Calu3 (cell line): ENCODE results near the gene MTR. TPM values are rescaled to one million over a fixed set of nuclear protein-coding genes. Genes with fewer than 3 reads are reported as not detected.

Source experiments
- BruUV-seq: library from RNA; stranded (reverse); fragments of 400-500 nt; replicated peaks from 2 replicates; lab custom pipeline; 2021; lab: Mats Ljungman, UMichigan
- CTCF ChIA-PET: fragments of 300-600 bp; sonication (Branson Sonifier 250); formaldehyde crosslinking; loops from one replicate; lab custom pipeline; 2022; ENCODE audit warnings: antibody characterized with exemption; lab: Charles Lee
- DNase-seq: peaks from one replicate; pipeline ENCODE4 v3.0.0; 2022
- H3K27ac Mint-ChIP-seq: one replicate; pipeline ENCODE4 v1.8.0; 2022; ENCODE audit warnings: mixed read lengths; ENCODE audit not compliant: unreplicated experiment
- H3K27me3 Mint-ChIP-seq: one replicate; pipeline ENCODE4 v1.8.0; 2022; ENCODE audit warnings: mixed read lengths; ENCODE audit not compliant: unreplicated experiment
- H3K36me3 Mint-ChIP-seq: one replicate; pipeline ENCODE4 v1.8.0; 2022; ENCODE audit warnings: mild to moderate bottlenecking, moderate library complexity, mixed read lengths; ENCODE audit not compliant: insufficient read depth, unreplicated experiment
- H3K4me1 Mint-ChIP-seq: one replicate; pipeline ENCODE4 v1.8.0; 2022; ENCODE audit warnings: mild to moderate bottlenecking, low read depth, mixed read lengths; ENCODE audit not compliant: unreplicated experiment
- H3K4me3 Mint-ChIP-seq: one replicate; pipeline ENCODE4 v1.8.0; 2022; ENCODE audit warnings: mild to moderate bottlenecking, low read depth, moderate library complexity, mixed read lengths; ENCODE audit not compliant: unreplicated experiment
- H3K9me3 Mint-ChIP-seq: one replicate; pipeline ENCODE4 v1.8.0; 2022; ENCODE audit warnings: low read depth, mixed read lengths; ENCODE audit not compliant: unreplicated experiment
- intact Hi-C: fragments of 100-400 bp; cut with micrococcal nuclease; formaldehyde crosslinking; loops from one replicate; pipeline ENCODE4 v1.10.0; 2022; ENCODE audit not compliant: unreplicated experiment
- total RNA-seq: library from RNA; stranded (reverse); gene quantifications from 2 replicates; pipeline ENCODE4 v1.2.3, GENCODE V29; 2022
- TF ChIP-seq, protein P1 (sequence below): fragments of 200-600 bp; IDR thresholded peaks from one replicate; pipeline ENCODE4 v1.8.0; 2022; ENCODE audit warnings: antibody characterized with exemption; ENCODE audit not compliant: unreplicated experiment

The MTR gene
- total RNA-seq, 1 experiment from 2014 or later: 37.0 TPM

DNA sequence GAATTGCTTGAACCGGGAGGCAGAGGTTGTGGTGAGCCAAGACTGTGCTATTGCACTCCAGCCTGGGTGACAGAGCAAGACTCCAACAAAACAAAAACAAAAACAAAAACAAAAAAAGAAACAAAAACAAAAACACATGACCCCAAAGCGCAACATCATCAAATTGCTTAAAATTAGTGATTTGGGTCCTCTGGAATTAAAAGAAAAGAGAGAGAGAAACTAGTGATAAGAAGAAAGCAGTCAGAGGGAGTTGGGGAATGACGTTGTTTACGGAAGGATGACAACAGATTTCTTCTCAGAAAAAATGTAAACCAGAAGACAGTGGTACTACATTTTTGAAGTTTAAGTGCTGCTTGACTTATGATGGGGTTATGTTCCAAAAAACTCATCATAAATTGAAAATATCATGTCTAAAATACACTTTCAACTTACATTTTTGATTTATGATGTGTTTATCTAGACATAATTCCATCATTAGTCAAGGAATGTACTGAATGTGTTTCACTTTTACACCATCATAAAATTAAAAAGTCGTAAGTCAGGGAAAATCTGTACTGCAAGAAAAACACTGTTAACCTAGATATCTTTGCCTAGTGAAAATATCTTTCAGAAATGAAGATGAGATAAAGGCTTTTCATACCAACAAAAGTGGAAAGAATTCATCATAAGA, 121.2 kb downstream of the MTR start:
- TF ChIP-seq, protein P1, sequence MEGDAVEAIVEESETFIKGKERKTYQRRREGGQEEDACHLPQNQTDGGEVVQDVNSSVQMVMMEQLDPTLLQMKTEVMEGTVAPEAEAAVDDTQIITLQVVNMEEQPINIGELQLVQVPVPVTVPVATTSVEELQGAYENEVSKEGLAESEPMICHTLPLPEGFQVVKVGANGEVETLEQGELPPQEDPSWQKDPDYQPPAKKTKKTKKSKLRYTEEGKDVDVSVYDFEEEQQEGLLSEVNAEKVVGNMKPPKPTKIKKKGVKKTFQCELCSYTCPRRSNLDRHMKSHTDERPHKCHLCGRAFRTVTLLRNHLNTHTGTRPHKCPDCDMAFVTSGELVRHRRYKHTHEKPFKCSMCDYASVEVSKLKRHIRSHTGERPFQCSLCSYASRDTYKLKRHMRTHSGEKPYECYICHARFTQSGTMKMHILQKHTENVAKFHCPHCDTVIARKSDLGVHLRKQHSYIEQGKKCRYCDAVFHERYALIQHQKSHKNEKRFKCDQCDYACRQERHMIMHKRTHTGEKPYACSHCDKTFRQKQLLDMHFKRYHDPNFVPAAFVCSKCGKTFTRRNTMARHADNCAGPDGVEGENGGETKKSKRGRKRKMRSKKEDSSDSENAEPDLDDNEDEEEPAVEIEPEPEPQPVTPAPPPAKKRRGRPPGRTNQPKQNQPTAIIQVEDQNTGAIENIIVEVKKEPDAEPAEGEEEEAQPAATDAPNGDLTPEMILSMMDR: no peak
- Mint-ChIP-seq H3K4me3 (no peak overlapping the region), H3K4me1 (no peaks in the 10 kb centered on the region), H3K9me3 (peaks cover 15% of the 10 kb centered on the region), H3K36me3 (no peaks in the 10 kb centered on the region), H3K27ac (no peak overlapping the region), H3K27me3 (no peaks in the 10 kb centered on the region)
- CTCF ChIA-PET: no interaction called here
- DNase-seq: no peak
- BruUV-seq: no TSS peak
- intact Hi-C loops: no loop called here

DNA sequence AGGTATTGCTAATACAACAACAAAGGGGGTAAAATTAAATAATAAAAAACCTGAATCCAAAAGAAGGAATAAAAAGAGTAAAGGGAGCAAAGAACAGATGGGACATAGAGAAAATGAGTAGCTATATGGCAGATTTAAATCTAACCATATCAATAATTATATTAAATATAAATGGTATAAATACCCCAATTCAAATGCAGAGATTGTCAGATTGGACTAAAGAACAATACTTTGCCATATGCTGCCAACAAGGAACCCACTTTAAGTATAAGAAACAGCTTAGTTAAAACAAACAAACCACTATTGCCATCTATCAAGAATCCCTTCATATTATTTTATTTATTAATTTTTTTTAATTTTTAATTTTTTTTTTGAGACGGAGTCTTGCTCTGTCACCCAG, 122.4 kb downstream of the MTR start:
- CTCF ChIA-PET: no interaction called here
- H3K27me3 Mint-ChIP-seq: no peaks in the 10 kb centered on the region
- DNase-seq: no peak
- no peak overlapping the region for H3K27ac Mint-ChIP-seq
- H3K36me3 Mint-ChIP-seq: no peaks in the 10 kb centered on the region
- intact Hi-C loops: no loop called here
- no TSS peak for BruUV-seq
- TF ChIP-seq, protein P1: no peak
- H3K9me3 Mint-ChIP-seq: peaks cover 15% of the 10 kb centered on the region
- H3K4me3 Mint-ChIP-seq: no peak overlapping the region
- no peaks in the 10 kb centered on the region for H3K4me1 Mint-ChIP-seq

DNA sequence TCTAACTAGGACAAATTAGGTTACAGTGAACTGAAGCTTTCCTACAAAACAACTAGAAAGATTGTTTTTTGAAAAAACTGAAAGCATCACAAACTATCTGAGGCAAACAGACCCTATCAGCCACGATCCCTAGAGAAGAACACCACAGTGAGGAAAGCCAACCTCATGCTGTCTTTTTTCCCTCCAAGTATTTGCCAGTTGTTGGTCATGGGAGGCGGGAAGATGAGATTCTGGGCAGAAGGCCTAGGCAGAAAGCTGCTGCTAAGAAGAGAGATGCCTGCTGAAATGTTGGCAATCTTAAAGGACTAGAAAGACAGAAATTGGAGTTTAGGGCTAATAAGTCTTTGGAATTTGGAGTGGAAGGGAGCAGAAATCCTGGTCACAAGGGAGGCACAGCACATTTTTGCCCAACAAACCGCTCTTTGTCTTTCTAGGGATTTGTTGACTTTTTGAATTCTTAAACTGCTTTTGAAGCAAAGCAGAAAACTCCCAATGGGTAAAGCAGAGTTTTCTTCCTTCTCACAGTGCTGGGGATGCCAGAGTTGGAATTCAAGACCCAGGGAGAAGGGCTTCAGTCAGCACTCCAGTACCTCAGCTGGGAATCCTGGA, 125.3 kb downstream of the MTR start:
- H3K9me3 Mint-ChIP-seq: peaks cover 12% of the 10 kb centered on the region
- no peak overlapping the region for H3K4me3 Mint-ChIP-seq
- no TSS peak for BruUV-seq
- H3K27me3 Mint-ChIP-seq: no peaks in the 10 kb centered on the region
- intact Hi-C loops: no loop called here
- DNase-seq: no peak
- H3K27ac Mint-ChIP-seq: no peak overlapping the region
- TF ChIP-seq, protein P1: no peak
- CTCF ChIA-PET: no interaction called here
- no peaks in the 10 kb centered on the region for H3K36me3 Mint-ChIP-seq
- no peaks in the 10 kb centered on the region for H3K4me1 Mint-ChIP-seq

DNA sequence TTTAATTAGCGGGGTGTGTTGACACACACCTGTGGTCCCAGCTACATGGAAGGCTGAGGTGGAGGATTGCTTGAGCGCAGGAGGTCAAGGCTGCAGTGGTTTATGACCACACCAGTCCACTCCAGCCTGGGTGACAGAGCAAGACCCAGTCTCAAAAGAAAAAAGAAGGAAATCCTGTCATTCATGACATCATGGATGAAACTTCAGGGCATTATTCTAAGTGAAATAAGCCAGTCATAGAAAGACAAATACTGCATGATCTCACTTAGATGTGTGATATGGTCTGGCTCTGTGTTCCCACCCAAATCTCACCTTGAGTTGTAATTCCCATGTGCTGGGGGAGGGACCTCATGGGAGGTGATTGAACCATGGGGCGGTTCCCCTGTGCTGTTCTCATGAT, 126.5 kb downstream of the MTR start:
- no peak overlapping the region for H3K27ac Mint-ChIP-seq
- peaks cover 16% of the 10 kb centered on the region for H3K9me3 Mint-ChIP-seq
- H3K4me3 Mint-ChIP-seq: no peak overlapping the region
- BruUV-seq: no TSS peak
- TF ChIP-seq, protein P1: no peak
- CTCF ChIA-PET: no interaction called here
- H3K27me3 Mint-ChIP-seq: no peaks in the 10 kb centered on the region
- H3K4me1 Mint-ChIP-seq: no peaks in the 10 kb centered on the region
- DNase-seq: no peak
- no peaks in the 10 kb centered on the region for H3K36me3 Mint-ChIP-seq
- intact Hi-C loops: no loop called here
